Neural progenitor cell (in vitro differentiated cells): ENCODE results near the gene GRK1. TPM values are rescaled to one million over a fixed set of nuclear protein-coding genes. Genes with fewer than 3 reads are reported as not detected.

Source experiments
- DNase-seq: peaks from one replicate; pipeline ENCODE4 v3.0.0-alpha.2; 2016; ENCODE audit warnings: low spot score
- H2AFZ ChIP-seq: fragments of 200-600 bp; sonication (generic); replicated peaks from 2 replicates; pipeline ENCODE4 v1.6.1; 2016; ENCODE audit warnings: antibody characterized with exemption
- H3F3A ChIP-seq: fragments of 200-600 bp; sonication (generic); 2 replicates; pipeline ENCODE4 v1.6.1; 2016; ENCODE audit warnings: antibody characterized with exemption, low read depth
- H3K27ac ChIP-seq: fragments of 200-600 bp; sonication (generic); 2 replicates; pipeline ENCODE4 v1.5.1; 2016; ENCODE audit warnings: mild to moderate bottlenecking
- H3K27me3 ChIP-seq: fragments of 200-600 bp; sonication (generic); 2 replicates; pipeline ENCODE4 v1.6.1; 2016; ENCODE audit warnings: mild to moderate bottlenecking, moderate library complexity
- H3K36me3 ChIP-seq: fragments of 200-600 bp; sonication (generic); 2 replicates; pipeline ENCODE4 v1.5.1; 2016
- H3K4me1 ChIP-seq: fragments of 200-600 bp; sonication (generic); 2 replicates; pipeline ENCODE4 v1.6.1; 2016; ENCODE audit warnings: mixed run types
- H3K4me2 ChIP-seq: fragments of 200-600 bp; sonication (generic); 2 replicates; pipeline ENCODE4 v1.6.1; 2016
- H3K4me3 ChIP-seq: fragments of 200-600 bp; sonication (generic); 2 replicates; pipeline ENCODE4 v1.5.1; 2016
- H3K79me2 ChIP-seq: fragments of 200-600 bp; sonication (generic); 2 replicates; pipeline ENCODE4 v1.6.1; 2016; ENCODE audit warnings: low read depth
- H3K9ac ChIP-seq: fragments of 200-600 bp; sonication (generic); 2 replicates; pipeline ENCODE4 v1.6.1; 2016
- H3K9me3 ChIP-seq: fragments of 200-600 bp; sonication (generic); 2 replicates; pipeline ENCODE4 v1.5.1; 2016; ENCODE audit warnings: low read depth
- H4K20me1 ChIP-seq: fragments of 200-600 bp; sonication (generic); 2 replicates; pipeline ENCODE4 v1.6.1; 2016; ENCODE audit warnings: low read depth
- H3K27ac Mint-ChIP-seq: 3 replicates; pipeline ENCODE4 v1.8.0; 2021; ENCODE audit warnings: mixed read lengths
- H3K27me3 Mint-ChIP-seq: 2 replicates; pipeline ENCODE4 v1.8.0; 2022; ENCODE audit warnings: low read depth, mild to moderate bottlenecking, inconsistent platforms, moderate library complexity, mixed read lengths; ENCODE audit not compliant: insufficient read depth
- H3K36me3 Mint-ChIP-seq: 3 replicates; pipeline ENCODE4 v1.8.0; 2021; ENCODE audit warnings: mixed read lengths
- H3K4me1 Mint-ChIP-seq: 3 replicates; pipeline ENCODE4 v1.8.0; 2021; ENCODE audit warnings: mixed read lengths
- H3K4me3 Mint-ChIP-seq: 3 replicates; pipeline ENCODE4 v1.8.0; 2021; ENCODE audit warnings: mild to moderate bottlenecking, moderate library complexity, mixed read lengths
- H3K9me3 Mint-ChIP-seq: 3 replicates; pipeline ENCODE4 v1.8.0; 2020; ENCODE audit warnings: mixed read lengths
- CTCF ChIP-seq: fragments of 200-600 bp; sonication (generic); IDR thresholded peaks from 2 replicates; pipeline ENCODE4 v1.5.1; 2017; ENCODE audit warnings: antibody characterized with exemption, mild to moderate bottlenecking
- EZH2 ChIP-seq: fragments of 200-600 bp; sonication (generic); IDR thresholded peaks from 2 replicates; pipeline ENCODE4 v1.6.1; 2017; ENCODE audit warnings: antibody characterized with exemption, mild to moderate bottlenecking, moderate library complexity
- EZH2phosphoT487 ChIP-seq: fragments of 200-600 bp; sonication (generic); IDR thresholded peaks from 2 replicates; pipeline ENCODE4 v1.6.1; 2017; ENCODE audit warnings: antibody characterized with exemption
- total RNA-seq: library from RNA; depleted of rRNA; stranded (reverse); fragments of >200 nt; gene quantifications from 2 replicates; pipeline ENCODE4 v1.2.3, GENCODE V29; 2015; ENCODE audit warnings: low replicate concordance

The GRK1 gene
- total RNA-seq, 1 donor from 2014 or later, result not detected

DNA sequence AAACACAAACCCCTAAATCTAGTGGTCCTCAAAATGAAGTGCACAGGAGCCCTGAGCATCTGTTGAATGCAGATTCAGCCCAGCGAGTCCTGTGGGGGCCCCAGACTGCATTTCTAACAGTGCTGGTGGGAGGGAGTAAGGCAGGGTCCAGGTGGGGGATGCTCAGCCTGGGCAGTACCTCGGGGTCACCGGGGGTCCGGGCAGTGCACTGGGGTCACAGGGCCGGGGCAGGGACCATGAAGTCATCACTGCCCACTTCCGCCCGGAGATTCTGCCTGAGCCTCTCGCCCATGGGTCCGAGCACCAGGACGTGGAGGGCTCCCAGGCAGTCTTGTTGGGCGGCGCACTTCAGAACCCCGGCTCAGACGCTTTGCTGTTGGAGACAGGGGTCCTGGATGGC lies 8.2 kb upstream of the GRK1 start:
- H3K4me1 ChIP-seq, result no peaks in the 10 kb centered on the region
- Mint-ChIP-seq H3K4me3 (no peak overlapping the region), H3K27me3 (peaks cover 2% of the 10 kb centered on the region), H3K4me1 (peaks cover 15% of the 10 kb centered on the region), H3K27ac (no peak overlapping the region), H3K9me3 (peaks cover 6% of the 10 kb centered on the region), H3K36me3 (no peaks in the 10 kb centered on the region)
- H3K27ac ChIP-seq, result no peak overlapping the region
- no peak overlapping the region for H3K4me3 ChIP-seq
- H3F3A ChIP-seq, result no peaks in the 10 kb centered on the region
- no peak overlapping the region for H3K9ac ChIP-seq
- no peaks in the 10 kb centered on the region for H3K27me3 ChIP-seq
- H3K36me3 ChIP-seq, result no peaks in the 10 kb centered on the region
- H3K4me2 ChIP-seq, result no peak overlapping the region
- H4K20me1 ChIP-seq, result no peaks in the 10 kb centered on the region
- peaks cover 7% of the 10 kb centered on the region for H3K9me3 ChIP-seq
- no peak for TF ChIP-seq EZH2phosphoT487
- TF ChIP-seq CTCF, result no peak
- TF ChIP-seq EZH2, result no peak
- DNase-seq, result no peak
- H3K79me2 ChIP-seq, result no peaks in the 10 kb centered on the region
- no peak overlapping the region for H2AFZ ChIP-seq

DNA sequence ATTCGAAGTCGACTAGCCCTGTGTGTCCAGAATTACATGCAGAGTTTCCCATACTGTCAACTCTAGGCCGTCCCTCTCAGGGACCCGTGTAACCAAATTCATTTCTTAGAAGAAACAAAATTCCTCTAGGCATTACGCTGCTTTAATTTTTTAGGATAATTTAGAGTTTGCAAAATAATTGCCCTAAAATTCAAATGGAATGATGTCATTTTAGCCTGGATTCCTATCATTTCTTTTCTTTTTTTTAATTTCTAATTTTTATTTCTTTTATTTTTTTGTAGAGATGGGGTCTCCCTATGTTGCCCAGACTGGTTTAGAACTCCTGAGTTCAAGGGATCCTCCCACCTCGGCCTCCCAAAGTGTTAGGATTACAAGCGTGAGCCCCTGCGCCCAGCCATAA lies 7.7 kb upstream of the GRK1 start:
- peaks cover 6% of the 10 kb centered on the region for H3K9me3 Mint-ChIP-seq
- H3K27me3 Mint-ChIP-seq, result peaks cover 2% of the 10 kb centered on the region
- H3F3A ChIP-seq, result no peaks in the 10 kb centered on the region
- no peak overlapping the region for H2AFZ ChIP-seq
- no peak overlapping the region for H3K9ac ChIP-seq
- H3K9me3 ChIP-seq, result peaks cover 7% of the 10 kb centered on the region
- H3K79me2 ChIP-seq, result no peaks in the 10 kb centered on the region
- no peak for TF ChIP-seq CTCF
- TF ChIP-seq EZH2phosphoT487, result no peak
- TF ChIP-seq EZH2, result no peak
- DNase-seq, result no peak
- no peak overlapping the region for H3K27ac Mint-ChIP-seq
- no peaks in the 10 kb centered on the region for H3K36me3 ChIP-seq
- peaks cover 10% of the 10 kb centered on the region for H3K4me1 Mint-ChIP-seq
- H3K27me3 ChIP-seq, result no peaks in the 10 kb centered on the region
- no peaks in the 10 kb centered on the region for H3K4me1 ChIP-seq
- no peaks in the 10 kb centered on the region for H4K20me1 ChIP-seq
- H3K36me3 Mint-ChIP-seq, result no peaks in the 10 kb centered on the region
- H3K4me3 ChIP-seq, result no peak overlapping the region
- H3K4me3 Mint-ChIP-seq, result no peak overlapping the region
- no peak overlapping the region for H3K27ac ChIP-seq
- no peak overlapping the region for H3K4me2 ChIP-seq

DNA sequence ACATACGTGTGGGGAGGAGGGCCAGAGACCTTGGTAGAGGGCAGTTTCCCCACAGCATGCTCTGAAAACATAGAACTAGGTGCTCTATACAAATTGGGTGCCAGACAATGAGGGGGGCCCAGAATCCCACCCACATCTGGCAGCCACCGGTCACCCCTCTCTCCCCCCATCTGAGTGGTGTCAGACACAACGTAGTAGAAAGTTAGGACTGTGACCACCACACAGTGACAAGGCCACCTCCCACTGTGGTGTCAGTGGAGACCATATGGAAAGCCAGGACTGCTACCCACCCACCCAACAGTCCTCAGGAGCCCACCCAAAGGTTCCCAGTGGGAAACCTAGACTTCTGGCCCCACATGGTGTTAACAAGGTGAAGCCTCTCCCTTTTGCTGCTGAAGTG lies 7.0 kb upstream of the GRK1 start:
- Mint-ChIP-seq H3K4me3 (no peak overlapping the region), H3K9me3 (peaks cover 6% of the 10 kb centered on the region), H3K27me3 (peaks cover 4% of the 10 kb centered on the region), H3K36me3 (no peaks in the 10 kb centered on the region), H3K27ac (no peak overlapping the region), H3K4me1 (peaks cover 11% of the 10 kb centered on the region)
- no peaks in the 10 kb centered on the region for H3K79me2 ChIP-seq
- H3F3A ChIP-seq, result no peaks in the 10 kb centered on the region
- no peaks in the 10 kb centered on the region for H3K36me3 ChIP-seq
- H2AFZ ChIP-seq, result no peak overlapping the region
- H3K4me2 ChIP-seq, result no peak overlapping the region
- peaks cover 7% of the 10 kb centered on the region for H3K9me3 ChIP-seq
- no peak overlapping the region for H3K9ac ChIP-seq
- H4K20me1 ChIP-seq, result no peaks in the 10 kb centered on the region
- H3K27me3 ChIP-seq, result no peaks in the 10 kb centered on the region
- H3K27ac ChIP-seq, result no peak overlapping the region
- H3K4me1 ChIP-seq, result no peaks in the 10 kb centered on the region
- H3K4me3 ChIP-seq, result no peak overlapping the region
- no peak for DNase-seq
- no peak for TF ChIP-seq EZH2phosphoT487

DNA sequence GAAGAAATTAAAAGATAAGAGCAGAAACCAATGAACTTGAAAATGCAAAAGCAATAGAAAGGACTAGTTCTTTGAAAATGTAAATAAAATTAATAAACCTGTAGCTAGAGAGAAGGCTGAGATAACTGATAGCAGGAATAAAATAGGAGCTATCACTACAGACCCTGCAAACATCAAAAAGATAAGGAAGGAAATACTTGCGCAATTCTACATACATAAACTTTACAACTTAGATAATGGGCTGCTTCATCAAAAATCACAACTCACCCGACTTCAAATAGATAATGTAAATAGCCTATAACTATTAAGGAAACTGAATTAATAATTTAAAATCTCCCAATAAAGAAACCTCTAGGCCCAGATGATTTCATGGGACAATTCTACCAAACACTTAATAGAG lies 5.5 kb upstream of the GRK1 start:
- no peaks in the 10 kb centered on the region for H3K79me2 ChIP-seq
- H3K9ac ChIP-seq, result no peak overlapping the region
- Mint-ChIP-seq H3K9me3 (peaks cover 6% of the 10 kb centered on the region), H3K27me3 (peaks cover 3% of the 10 kb centered on the region), H3K27ac (no peak overlapping the region), H3K4me3 (no peak overlapping the region), H3K4me1 (peaks cover 4% of the 10 kb centered on the region), H3K36me3 (no peaks in the 10 kb centered on the region)
- H3K27me3 ChIP-seq, result no peaks in the 10 kb centered on the region
- no peak overlapping the region for H3K4me2 ChIP-seq
- TF ChIP-seq CTCF (no peak), EZH2 (no peak), EZH2phosphoT487 (no peak)
- H3K36me3 ChIP-seq, result no peaks in the 10 kb centered on the region
- no peaks in the 10 kb centered on the region for H3K4me1 ChIP-seq
- H2AFZ ChIP-seq, result no peak overlapping the region
- no peak for DNase-seq
- no peaks in the 10 kb centered on the region for H3F3A ChIP-seq
- H3K27ac ChIP-seq, result no peak overlapping the region
- peaks cover 7% of the 10 kb centered on the region for H3K9me3 ChIP-seq
- H4K20me1 ChIP-seq, result no peaks in the 10 kb centered on the region
- H3K4me3 ChIP-seq, result no peak overlapping the region
